HepG2 (cell line): ENCODE measurements around the gene PRMT5. TPM values are rescaled to one million over a fixed set of nuclear protein-coding genes. Genes with fewer than 3 reads are reported as not detected.
"Not testable (repeated sequence)": the region's sequence is repeated elsewhere in the genome, so short reads cannot be mapped to it uniquely, and the experiment has no call there.

Source experiments
- BHLHE40 ChIP-seq: IDR thresholded peaks from 2 replicates; pipeline ENCODE4 v1.6.1; 2011; ENCODE audit warnings: low read length, improper control_type of control experiment
- DRAP1 ChIP-seq: IDR thresholded peaks from 2 replicates; pipeline ENCODE4 v1.6.1; 2016; ENCODE audit warnings: missing genetic modification reagents, missing compliant biosample characterization
- FLYWCH1 ChIP-seq: sonication (generic); formaldehyde crosslinking; IDR thresholded peaks from 2 replicates; pipeline ENCODE4 v1.8.1; 2023; ENCODE audit warnings: mild to moderate bottlenecking, missing genetic modification reagents
- GLI4 ChIP-seq: sonication (generic); formaldehyde crosslinking; IDR thresholded peaks from 2 replicates; pipeline ENCODE4 v1.5.1; 2020; ENCODE audit warnings: missing genetic modification reagents, mild to moderate bottlenecking, moderate library complexity, borderline replicate concordance
- HDAC2 ChIP-seq: sonication (generic); formaldehyde crosslinking; IDR thresholded peaks from 2 replicates; pipeline ENCODE4 v1.4.0; 2020; ENCODE audit warnings: missing genetic modification reagents
- HOXA5 ChIP-seq: sonication (generic); formaldehyde crosslinking; IDR thresholded peaks from 2 replicates; pipeline ENCODE4 v1.4.0; 2020; ENCODE audit warnings: missing genetic modification reagents
- LCORL ChIP-seq, 2 experiments: fragments of 450-650 bp in 1 of 2; sonication (generic) in 1 of 2; formaldehyde crosslinking in 1 of 2; IDR thresholded peaks; 2 replicates each; pipeline versions ENCODE4 v1.5.0 to v1.6.1; 2017 to 2020; ENCODE audit warnings: antibody characterized with exemption in 1 of 2, missing genetic modification reagents in 1 of 2
- NCOA1 ChIP-seq: sonication (generic); formaldehyde crosslinking; IDR thresholded peaks from 2 replicates; pipeline ENCODE4 v1.9.0; 2021; ENCODE audit warnings: missing genetic modification reagents
- NR2F2 ChIP-seq: IDR thresholded peaks from 2 replicates; pipeline ENCODE4 v1.6.1; 2012; ENCODE audit warnings: low read depth, inconsistent platforms, borderline replicate concordance
- NR2F6 ChIP-seq, 2 experiments: IDR thresholded peaks; 2 replicates each; pipeline ENCODE4 v1.6.1; 2016; ENCODE audit warnings: antibody characterized with exemption in 1 of 2, mild to moderate bottlenecking in 1 of 2
- RFXAP ChIP-seq: sonication (generic); formaldehyde crosslinking; IDR thresholded peaks from 2 replicates; pipeline ENCODE4 v1.4.0; 2020; ENCODE audit warnings: missing genetic modification reagents, borderline replicate concordance
- ZNF30 ChIP-seq: sonication (generic); formaldehyde crosslinking; IDR thresholded peaks from 2 replicates; pipeline ENCODE4 v1.5.0; 2020; ENCODE audit warnings: mild to moderate bottlenecking, missing genetic modification reagents
- ZNF501 ChIP-seq: sonication (generic); formaldehyde crosslinking; IDR thresholded peaks from 2 replicates; pipeline ENCODE4 v1.5.1; 2020; ENCODE audit warnings: mild to moderate bottlenecking, moderate library complexity, missing genetic modification reagents
- ZNF703 ChIP-seq: sonication (generic); formaldehyde crosslinking; IDR thresholded peaks from 2 replicates; pipeline ENCODE4 v1.5.1; 2020; ENCODE audit warnings: missing genetic modification reagents, mild to moderate bottlenecking, moderate library complexity, borderline replicate concordance
- ZNF883 ChIP-seq: sonication (generic); formaldehyde crosslinking; IDR thresholded peaks from 2 replicates; pipeline ENCODE4 v1.5.1; 2020; ENCODE audit warnings: mild to moderate bottlenecking, missing genetic modification reagents; ENCODE audit errors: not compliant biosample characterization
- ZSCAN9 ChIP-seq: IDR thresholded peaks from 2 replicates; pipeline ENCODE4 v1.6.1; 2016; ENCODE audit warnings: borderline replicate concordance
- polyA plus RNA-seq, 8 experiments: library from polyadenylated mRNA; depleted of rRNA in 3 of 8; stranded (reverse) in 7 of 8; unstranded in 1 of 8; fragments of >200 nt; fragmentation: Illumina TruSeq in 4 of 8; extraction: Trizol in 4 of 8; gene quantifications; 2 replicates each; pipeline versions ENCODE4 v1.2.1 to v1.2.3, GENCODE V29; 2011 to 2016; ENCODE audit warnings: low read depth in 4 of 8, missing spikeins in 1 of 8, mixed read lengths in 1 of 8; ENCODE audit not compliant: insufficient read depth in 1 of 8
- total RNA-seq, 5 experiments: library from RNA; depleted of rRNA; stranded (reverse); fragments of >200 nt; fragmentation: Illumina TruSeq; extraction: Trizol; gene quantifications; 2 replicates each; pipeline ENCODE4 v1.2.3, GENCODE V29; 2016; ENCODE audit warnings: low read depth in 1 of 5
- TF ChIP-seq, protein P1 (sequence below): sonication (generic); formaldehyde crosslinking; IDR thresholded peaks from 2 replicates; pipeline ENCODE4 v1.4.0; 2020; ENCODE audit warnings: missing genetic modification reagents, borderline replicate concordance
- TF ChIP-seq, protein P2 (sequence below): sonication (generic); formaldehyde crosslinking; IDR thresholded peaks from 2 replicates; pipeline ENCODE4 v1.4.0; 2020; ENCODE audit warnings: missing genetic modification reagents, mild to moderate bottlenecking, borderline replicate concordance
- TF ChIP-seq, protein P3 (sequence below): IDR thresholded peaks from 2 replicates; pipeline ENCODE4 v1.6.1; 2018; ENCODE audit warnings: missing genetic modification reagents
- TF ChIP-seq, protein P4 (sequence below): sonication (generic); formaldehyde crosslinking; IDR thresholded peaks from 2 replicates; pipeline ENCODE4 v1.8.0; 2023; ENCODE audit warnings: mild to moderate bottlenecking, missing genetic modification reagents

PRMT5 gene
- total and polyA plus RNA-seq, 2 of the 13 experiments (the other 11 are each of a cell fraction or from before 2014, with no cell fraction given): 210 to 354 TPM

GRCh38 chr14:22965916-22966782, 37.0 kb upstream of the PRMT5 start (continued):
- TF ChIP-seq, protein P1, sequence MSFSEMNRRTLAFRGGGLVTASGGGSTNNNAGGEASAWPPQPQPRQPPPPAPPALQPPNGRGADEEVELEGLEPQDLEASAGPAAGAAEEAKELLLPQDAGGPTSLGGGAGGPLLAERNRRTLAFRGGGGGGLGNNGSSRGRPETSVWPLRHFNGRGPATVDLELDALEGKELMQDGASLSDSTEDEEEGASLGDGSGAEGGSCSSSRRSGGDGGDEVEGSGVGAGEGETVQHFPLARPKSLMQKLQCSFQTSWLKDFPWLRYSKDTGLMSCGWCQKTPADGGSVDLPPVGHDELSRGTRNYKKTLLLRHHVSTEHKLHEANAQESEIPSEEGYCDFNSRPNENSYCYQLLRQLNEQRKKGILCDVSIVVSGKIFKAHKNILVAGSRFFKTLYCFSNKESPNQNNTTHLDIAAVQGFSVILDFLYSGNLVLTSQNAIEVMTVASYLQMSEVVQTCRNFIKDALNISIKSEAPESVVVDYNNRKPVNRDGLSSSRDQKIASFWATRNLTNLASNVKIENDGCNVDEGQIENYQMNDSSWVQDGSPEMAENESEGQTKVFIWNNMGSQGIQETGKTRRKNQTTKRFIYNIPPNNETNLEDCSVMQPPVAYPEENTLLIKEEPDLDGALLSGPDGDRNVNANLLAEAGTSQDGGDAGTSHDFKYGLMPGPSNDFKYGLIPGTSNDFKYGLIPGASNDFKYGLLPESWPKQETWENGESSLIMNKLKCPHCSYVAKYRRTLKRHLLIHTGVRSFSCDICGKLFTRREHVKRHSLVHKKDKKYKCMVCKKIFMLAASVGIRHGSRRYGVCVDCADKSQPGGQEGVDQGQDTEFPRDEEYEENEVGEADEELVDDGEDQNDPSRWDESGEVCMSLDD (CRISPR knock-in tag): 0 out of 2 replicates have a peak, but pooled peaks have one; percentile 38
- TF ChIP-seq, protein P2, sequence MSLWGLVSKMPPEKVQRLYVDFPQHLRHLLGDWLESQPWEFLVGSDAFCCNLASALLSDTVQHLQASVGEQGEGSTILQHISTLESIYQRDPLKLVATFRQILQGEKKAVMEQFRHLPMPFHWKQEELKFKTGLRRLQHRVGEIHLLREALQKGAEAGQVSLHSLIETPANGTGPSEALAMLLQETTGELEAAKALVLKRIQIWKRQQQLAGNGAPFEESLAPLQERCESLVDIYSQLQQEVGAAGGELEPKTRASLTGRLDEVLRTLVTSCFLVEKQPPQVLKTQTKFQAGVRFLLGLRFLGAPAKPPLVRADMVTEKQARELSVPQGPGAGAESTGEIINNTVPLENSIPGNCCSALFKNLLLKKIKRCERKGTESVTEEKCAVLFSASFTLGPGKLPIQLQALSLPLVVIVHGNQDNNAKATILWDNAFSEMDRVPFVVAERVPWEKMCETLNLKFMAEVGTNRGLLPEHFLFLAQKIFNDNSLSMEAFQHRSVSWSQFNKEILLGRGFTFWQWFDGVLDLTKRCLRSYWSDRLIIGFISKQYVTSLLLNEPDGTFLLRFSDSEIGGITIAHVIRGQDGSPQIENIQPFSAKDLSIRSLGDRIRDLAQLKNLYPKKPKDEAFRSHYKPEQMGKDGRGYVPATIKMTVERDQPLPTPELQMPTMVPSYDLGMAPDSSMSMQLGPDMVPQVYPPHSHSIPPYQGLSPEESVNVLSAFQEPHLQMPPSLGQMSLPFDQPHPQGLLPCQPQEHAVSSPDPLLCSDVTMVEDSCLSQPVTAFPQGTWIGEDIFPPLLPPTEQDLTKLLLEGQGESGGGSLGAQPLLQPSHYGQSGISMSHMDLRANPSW (CRISPR knock-in tag): peak; percentile 82; the same call in 1 of the 2 replicates
- TF ChIP-seq HDAC2 (CRISPR knock-in tag) (peak; percentile 87), RFXAP (CRISPR knock-in tag) (peak; percentile 70), NR2F2 (0 out of 2 replicates have a peak, but pooled peaks have one; percentile 14), ZNF501 (CRISPR knock-in tag) (peak; percentile 82), DRAP1 (CRISPR knock-in tag) (peak; percentile 31; the same call in 1 of the 2 replicates), BHLHE40 (peak; percentile 54), ZNF30 (CRISPR knock-in tag) (0 out of 2 replicates have a peak, but pooled peaks have one; percentile 61), ZNF703 (CRISPR knock-in tag) (0 out of 2 replicates have a peak, but pooled peaks have one; percentile 40), ZNF883 (peak; percentile 35), ZSCAN9 (peak; percentile 8; the same call in 1 of the 2 replicates), HOXA5 (CRISPR knock-in tag) (peak; percentile 70), GLI4 (CRISPR knock-in tag) (peak; percentile 77; the same call in 1 of the 2 replicates), LCORL (CRISPR knock-in tag; IDR thresholded peaks at IDR 0.05) (peak; percentile 88), NCOA1 (CRISPR knock-in tag) (peak; percentile 92), FLYWCH1 (CRISPR knock-in tag) (peak; percentile 8; the same call in 1 of the 2 replicates), NR2F6 (IDR thresholded peaks at IDR 0.05) (peak; percentile 43), NR2F6 (CRISPR knock-in tag; IDR thresholded peaks at IDR 0.05) (peak; percentile 78)
- not testable (repeated sequence) for TF ChIP-seq LCORL (IDR thresholded peaks at IDR 0.05)
- TF ChIP-seq, protein P3, sequence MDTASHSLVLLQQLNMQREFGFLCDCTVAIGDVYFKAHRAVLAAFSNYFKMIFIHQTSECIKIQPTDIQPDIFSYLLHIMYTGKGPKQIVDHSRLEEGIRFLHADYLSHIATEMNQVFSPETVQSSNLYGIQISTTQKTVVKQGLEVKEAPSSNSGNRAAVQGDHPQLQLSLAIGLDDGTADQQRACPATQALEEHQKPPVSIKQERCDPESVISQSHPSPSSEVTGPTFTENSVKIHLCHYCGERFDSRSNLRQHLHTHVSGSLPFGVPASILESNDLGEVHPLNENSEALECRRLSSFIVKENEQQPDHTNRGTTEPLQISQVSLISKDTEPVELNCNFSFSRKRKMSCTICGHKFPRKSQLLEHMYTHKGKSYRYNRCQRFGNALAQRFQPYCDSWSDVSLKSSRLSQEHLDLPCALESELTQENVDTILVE (CRISPR knock-in tag): 0 out of 2 replicates have a peak, but pooled peaks have one; percentile 41
- TF ChIP-seq, protein P4, sequence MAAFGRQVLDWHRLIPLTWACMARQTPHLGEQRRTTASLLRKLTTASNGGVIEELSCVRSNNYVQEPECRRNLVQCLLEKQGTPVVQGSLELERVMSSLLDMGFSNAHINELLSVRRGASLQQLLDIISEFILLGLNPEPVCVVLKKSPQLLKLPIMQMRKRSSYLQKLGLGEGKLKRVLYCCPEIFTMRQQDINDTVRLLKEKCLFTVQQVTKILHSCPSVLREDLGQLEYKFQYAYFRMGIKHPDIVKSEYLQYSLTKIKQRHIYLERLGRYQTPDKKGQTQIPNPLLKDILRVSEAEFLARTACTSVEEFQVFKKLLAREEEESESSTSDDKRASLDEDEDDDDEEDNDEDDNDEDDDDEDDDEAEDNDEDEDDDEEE: 0 out of 2 replicates have a peak, but pooled peaks have one; percentile 53
